Thoracic aorta (tissue), 2 donors: Measurements from ENCODE around the gene PIGB. TPM values are rescaled to one million over a fixed set of nuclear protein-coding genes. Genes with fewer than 3 reads are reported as not detected.

Experiments used
- ATAC-seq: fragments of 150-250 bp; one replicate; pipeline ENCODE4 v1.8.0; 2017; ENCODE audit warnings: low read depth; ENCODE audit not compliant: insufficient number of reproducible peaks, low FRiP score
- DNase-seq: peaks from one replicate; pipeline ENCODE4 v3.0.0-alpha.2; 2020; ENCODE audit warnings: low spot score
- H3K27ac ChIP-seq, 2 donors: fragments of 200-600 bp; sonication (generic); 1 replicate in 1 of 2; 2 replicates in 1 of 2; pipeline ENCODE4 v1.5.1; 2016; ENCODE audit warnings: mild to moderate bottlenecking in 2 of 2, moderate library complexity in 2 of 2
- H3K27me3 ChIP-seq: fragments of 200-600 bp; sonication (generic); replicated peaks from 2 replicates; pipeline ENCODE4 v1.6.0; 2016; ENCODE audit warnings: mild to moderate bottlenecking; ENCODE audit not compliant: insufficient read depth
- H3K36me3 ChIP-seq: fragments of 200-600 bp; sonication (generic); one replicate; pipeline ENCODE4 v1.5.1; 2016
- H3K4me1 ChIP-seq, 2 donors: fragments of 200-600 bp; sonication (generic); 1 replicate in 1 of 2; 2 replicates in 1 of 2; pipeline versions ENCODE4 v1.5.1 to v1.6.0; 2016; ENCODE audit warnings: low read depth in 2 of 2, mild to moderate bottlenecking in 1 of 2; ENCODE audit not compliant: control insufficient read depth in 1 of 2
- H3K4me3 ChIP-seq: fragments of 200-600 bp; sonication (generic); 2 replicates; pipeline ENCODE4 v1.5.1; 2016; ENCODE audit warnings: mild to moderate bottlenecking
- H3K9me3 ChIP-seq: fragments of 200-600 bp; sonication (generic); 2 replicates; pipeline ENCODE4 v1.5.1; 2016
- total RNA-seq, 2 donors: library from RNA; depleted of rRNA; stranded (reverse); fragments of >200 nt; gene quantifications; one replicate each; pipeline versions ENCODE4 v1.1.0 to v1.2.3, GENCODE V29; 2016
- TF ChIP-seq, protein P1 (sequence below): fragments of 200-600 bp; sonication (generic); IDR thresholded peaks from one replicate; pipeline ENCODE4 v1.5.1; 2019; ENCODE audit warnings: antibody characterized with exemption

Gene PIGB
- total RNA-seq, 2 donors from 2014 or later = 6.6 to 26.7 TPM

DNA sequence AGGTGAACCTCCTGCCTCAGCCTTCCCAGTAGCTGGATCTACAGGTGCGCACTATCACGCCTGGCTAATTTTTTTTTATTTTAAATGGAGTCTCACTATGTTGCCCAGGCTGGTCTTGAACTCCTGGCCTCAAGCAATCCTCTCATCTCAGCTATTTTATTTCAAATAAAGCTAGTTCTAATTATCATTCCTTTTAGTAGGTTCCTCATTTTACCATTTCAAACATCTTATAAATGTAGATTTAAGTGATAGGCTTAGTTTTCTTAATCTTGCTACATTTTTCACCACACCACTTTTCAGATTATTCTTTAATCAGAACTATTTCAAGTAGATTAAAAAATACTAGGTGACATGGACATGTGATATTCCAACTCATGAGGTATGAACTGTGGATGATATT is 30.3 kb downstream of the PIGB start:
- ATAC-seq (no peak), DNase-seq (no peak)
- Histone ChIP-seq H3K4me3 (no peak overlapping the region), H3K4me1 (peaks cover under 1 to 4% of the 10 kb centered on the region in 2 donors), H3K27me3 (no peaks in the 10 kb centered on the region), H3K9me3 (no peaks in the 10 kb centered on the region), H3K27ac (no peak overlapping the region), H3K36me3 (peaks cover 9% of the 10 kb centered on the region)
- TF ChIP-seq, protein P1, sequence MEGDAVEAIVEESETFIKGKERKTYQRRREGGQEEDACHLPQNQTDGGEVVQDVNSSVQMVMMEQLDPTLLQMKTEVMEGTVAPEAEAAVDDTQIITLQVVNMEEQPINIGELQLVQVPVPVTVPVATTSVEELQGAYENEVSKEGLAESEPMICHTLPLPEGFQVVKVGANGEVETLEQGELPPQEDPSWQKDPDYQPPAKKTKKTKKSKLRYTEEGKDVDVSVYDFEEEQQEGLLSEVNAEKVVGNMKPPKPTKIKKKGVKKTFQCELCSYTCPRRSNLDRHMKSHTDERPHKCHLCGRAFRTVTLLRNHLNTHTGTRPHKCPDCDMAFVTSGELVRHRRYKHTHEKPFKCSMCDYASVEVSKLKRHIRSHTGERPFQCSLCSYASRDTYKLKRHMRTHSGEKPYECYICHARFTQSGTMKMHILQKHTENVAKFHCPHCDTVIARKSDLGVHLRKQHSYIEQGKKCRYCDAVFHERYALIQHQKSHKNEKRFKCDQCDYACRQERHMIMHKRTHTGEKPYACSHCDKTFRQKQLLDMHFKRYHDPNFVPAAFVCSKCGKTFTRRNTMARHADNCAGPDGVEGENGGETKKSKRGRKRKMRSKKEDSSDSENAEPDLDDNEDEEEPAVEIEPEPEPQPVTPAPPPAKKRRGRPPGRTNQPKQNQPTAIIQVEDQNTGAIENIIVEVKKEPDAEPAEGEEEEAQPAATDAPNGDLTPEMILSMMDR = no peak

DNA sequence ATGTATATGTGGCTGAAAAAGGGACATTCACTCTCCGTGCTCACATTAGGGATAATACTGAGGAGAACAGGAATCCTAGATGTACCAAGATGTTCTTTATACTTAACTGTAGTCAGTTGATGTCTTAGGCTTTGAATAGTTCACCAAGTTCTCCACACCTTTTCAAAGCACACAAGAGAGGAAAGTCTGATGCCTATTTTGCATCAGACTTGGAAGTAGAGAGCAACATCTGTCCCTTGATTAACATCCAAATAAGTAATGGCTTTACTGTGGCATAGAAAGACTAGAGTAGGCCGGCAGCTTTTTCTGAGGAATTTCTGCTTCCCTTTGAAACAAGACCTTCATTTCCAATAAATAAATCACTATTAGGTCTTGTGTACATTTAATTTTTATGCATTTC is 34.0 kb downstream of the PIGB start:
- no peak for ATAC-seq
- TF ChIP-seq, protein P1 = no peak
- H3K4me3 ChIP-seq = no peak overlapping the region
- no peak for DNase-seq
- H3K27ac ChIP-seq = no peak overlapping the region
- no peaks in the 10 kb centered on the region for H3K27me3 ChIP-seq
- H3K4me1 ChIP-seq = no peaks in the 10 kb centered on the region
- H3K36me3 ChIP-seq = peaks cover 9% of the 10 kb centered on the region
- no peaks in the 10 kb centered on the region for H3K9me3 ChIP-seq

DNA sequence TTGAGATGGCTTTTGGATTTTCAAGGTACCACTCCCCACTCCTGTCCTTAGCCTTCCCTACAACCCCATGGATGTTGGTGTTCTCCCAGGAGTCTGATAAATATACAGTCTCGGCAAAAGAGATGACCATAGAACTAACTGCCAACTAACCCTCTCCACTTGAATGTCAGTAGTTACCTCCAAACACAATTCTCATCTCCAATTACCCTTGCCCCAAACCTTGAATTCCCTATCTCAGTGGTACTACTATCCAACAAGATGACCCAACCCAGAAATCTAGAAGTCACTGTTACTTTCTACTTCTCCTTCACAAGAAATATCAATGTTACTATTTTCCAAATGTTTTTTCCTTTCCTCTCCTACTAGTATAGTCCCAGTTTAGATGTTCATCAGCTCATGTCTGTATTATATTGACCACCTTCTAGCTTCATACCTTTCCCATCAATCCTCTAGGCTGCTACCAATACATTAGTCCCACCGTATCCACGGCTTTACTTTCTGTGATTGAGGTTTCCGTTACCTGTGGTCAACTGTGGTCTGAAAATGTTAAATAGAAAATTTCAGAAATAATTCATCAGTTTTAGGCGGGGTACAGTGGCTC is 38.1 kb downstream of the PIGB start:
- H3K27me3 ChIP-seq = no peaks in the 10 kb centered on the region
- ATAC-seq (no peak), DNase-seq (no peak)
- TF ChIP-seq, protein P1 = no peak
- H3K36me3 ChIP-seq = peaks cover 7% of the 10 kb centered on the region
- no peaks in the 10 kb centered on the region for H3K9me3 ChIP-seq
- no peak overlapping the region for H3K27ac ChIP-seq
- no peak overlapping the region for H3K4me3 ChIP-seq
- peaks cover 0 to 16% of the 10 kb centered on the region in 2 donors for H3K4me1 ChIP-seq

DNA sequence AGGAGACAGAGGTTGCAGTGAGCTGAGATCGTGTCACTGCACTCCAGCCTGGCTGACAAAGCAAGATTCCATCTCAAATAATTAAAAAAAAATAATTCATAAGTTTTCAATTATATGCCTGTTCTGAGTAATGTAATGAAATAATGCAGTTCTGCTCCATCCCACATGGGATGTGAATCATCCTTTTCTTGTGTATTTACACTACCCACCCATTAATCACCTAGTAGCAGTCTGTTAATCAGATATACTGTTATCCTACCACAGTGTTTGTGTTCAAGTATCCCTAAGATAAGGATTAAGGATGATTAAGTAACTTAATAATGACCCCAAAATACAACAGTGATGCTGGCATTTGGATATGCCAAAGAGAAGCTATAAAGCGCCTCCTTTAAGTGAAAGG is 38.8 kb downstream of the PIGB start:
- Histone ChIP-seq H3K36me3 (peaks cover 9% of the 10 kb centered on the region), H3K27me3 (no peaks in the 10 kb centered on the region), H3K4me1 (peaks cover 0 to 16% of the 10 kb centered on the region in 2 donors), H3K9me3 (no peaks in the 10 kb centered on the region), H3K27ac (no peak overlapping the region), H3K4me3 (no peak overlapping the region)
- no peak for ATAC-seq
- no peak for DNase-seq
- TF ChIP-seq, protein P1 = no peak

DNA sequence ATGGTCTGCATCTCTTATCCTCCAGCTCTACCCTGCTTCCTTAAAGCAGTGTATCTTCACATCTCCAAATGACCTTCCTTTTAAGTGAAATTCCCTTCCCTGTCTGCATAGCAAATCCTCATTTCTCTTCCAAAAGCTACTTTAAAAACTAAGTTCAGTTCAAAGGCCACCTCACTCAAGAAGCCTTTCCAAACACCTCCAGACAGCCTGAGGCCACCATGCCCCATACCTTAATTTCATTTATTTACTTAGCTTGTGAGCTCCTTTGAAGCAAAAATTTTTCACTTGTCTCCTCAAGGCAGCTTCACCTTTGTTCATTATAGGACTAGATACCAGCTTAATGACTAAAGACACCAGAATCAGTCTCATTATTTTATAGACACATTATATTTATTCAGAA is 39.4 kb downstream of the PIGB start:
- ATAC-seq = no peak
- Histone ChIP-seq H3K36me3 (peaks cover 9% of the 10 kb centered on the region), H3K9me3 (no peaks in the 10 kb centered on the region), H3K4me1 (peaks cover 0 to 16% of the 10 kb centered on the region in 2 donors), H3K4me3 (no peak overlapping the region), H3K27me3 (no peaks in the 10 kb centered on the region), H3K27ac (no peak overlapping the region)
- TF ChIP-seq, protein P1 = no peak
- no peak for DNase-seq
